HepG2 (cell line): Measurements from ENCODE around the gene CCDC97. TPM values are rescaled to one million over a fixed set of nuclear protein-coding genes. Genes with fewer than 3 reads are reported as not detected.

ENCODE experiments used
- BRD4 ChIP-seq: sonication (generic); formaldehyde crosslinking; IDR thresholded peaks from 2 replicates; pipeline ENCODE4 v1.4.0; 2020; ENCODE audit warnings: missing genetic modification reagents
- CCAR2 ChIP-seq: fragments of 200-400 bp; formaldehyde crosslinking; optimal IDR thresholded peaks from 2 replicates; pipeline ENCODE3; 2018; ENCODE audit warnings: low read depth, mild to moderate bottlenecking, low read length, moderate library complexity
- SIN3B ChIP-seq: fragments of 150-350 bp; IDR thresholded peaks from 2 replicates; pipeline ENCODE4 v1.6.1; 2014; ENCODE audit warnings: low read length
- TCF7L2 ChIP-seq: IDR thresholded peaks from 2 replicates; pipeline ENCODE4 v1.6.1; 2011; ENCODE audit warnings: mild to moderate bottlenecking, low read depth, low read length, moderate library complexity
- ZBTB1 ChIP-seq: sonication (generic); formaldehyde crosslinking; IDR thresholded peaks from 2 replicates; pipeline ENCODE4 v1.4.0; 2020; ENCODE audit warnings: missing genetic modification reagents, borderline replicate concordance
- ZBTB44 ChIP-seq: sonication (generic); formaldehyde crosslinking; IDR thresholded peaks from 2 replicates; pipeline ENCODE4 v1.4.0; 2020; ENCODE audit warnings: missing genetic modification reagents
- ZMAT5 ChIP-seq: sonication (generic); formaldehyde crosslinking; IDR thresholded peaks from 2 replicates; pipeline ENCODE4 v1.5.0; 2020; ENCODE audit warnings: mild to moderate bottlenecking, low read depth, missing genetic modification reagents, borderline replicate concordance
- ZNF207 ChIP-seq: fragments of 450-650 bp; IDR thresholded peaks from 2 replicates; pipeline ENCODE4 v1.6.1; 2016; ENCODE audit warnings: antibody characterized with exemption, borderline replicate concordance
- ZNF253 ChIP-seq: sonication (generic); formaldehyde crosslinking; IDR thresholded peaks from 2 replicates; pipeline ENCODE4 v1.8.0; 2022; ENCODE audit warnings: mild to moderate bottlenecking, missing genetic modification reagents, borderline replicate concordance
- ZNF30 ChIP-seq: sonication (generic); formaldehyde crosslinking; IDR thresholded peaks from 2 replicates; pipeline ENCODE4 v1.5.0; 2020; ENCODE audit warnings: mild to moderate bottlenecking, missing genetic modification reagents
- polyA plus RNA-seq, 8 experiments: library from polyadenylated mRNA; depleted of rRNA in 3 of 8; stranded (reverse) in 7 of 8; unstranded in 1 of 8; fragments of >200 nt; fragmentation: Illumina TruSeq in 4 of 8; extraction: Trizol in 4 of 8; gene quantifications; 2 replicates each; pipeline versions ENCODE4 v1.2.1 to v1.2.3, GENCODE V29; 2011 to 2016; ENCODE audit warnings: low read depth in 4 of 8, missing spikeins in 1 of 8, mixed read lengths in 1 of 8; ENCODE audit not compliant: insufficient read depth in 1 of 8
- total RNA-seq, 5 experiments: library from RNA; depleted of rRNA; stranded (reverse); fragments of >200 nt; fragmentation: Illumina TruSeq; extraction: Trizol; gene quantifications; 2 replicates each; pipeline ENCODE4 v1.2.3, GENCODE V29; 2016; ENCODE audit warnings: low read depth in 1 of 5
- TF ChIP-seq, protein P1 (sequence below): sonication (generic); formaldehyde crosslinking; IDR thresholded peaks from 2 replicates; pipeline ENCODE4 v1.4.0; 2020; ENCODE audit warnings: missing genetic modification reagents, mild to moderate bottlenecking, borderline replicate concordance
- TF ChIP-seq, protein P2 (sequence below): sonication (generic); IDR thresholded peaks from 2 replicates; pipeline ENCODE4 v1.6.1; 2016; ENCODE audit warnings: low read depth, borderline replicate concordance
- TF ChIP-seq, protein P3 (sequence below): sonication (generic); formaldehyde crosslinking; IDR thresholded peaks from 2 replicates; pipeline ENCODE4 v1.4.0; 2020; ENCODE audit warnings: missing genetic modification reagents, low read depth, mild to moderate bottlenecking, borderline replicate concordance
- TF ChIP-seq, protein P4 (sequence below): IDR thresholded peaks from 2 replicates; pipeline ENCODE4 v1.6.1; 2016; ENCODE audit warnings: low read depth, control low read depth
- TF ChIP-seq, protein P5 (sequence below): sonication (generic); formaldehyde crosslinking; IDR thresholded peaks from 2 replicates; pipeline ENCODE4 v1.4.0; 2020; ENCODE audit warnings: mild to moderate bottlenecking, missing genetic modification reagents, borderline replicate concordance
- TF ChIP-seq, protein P6 (sequence below): sonication (generic); formaldehyde crosslinking; IDR thresholded peaks from 2 replicates; pipeline ENCODE4 v1.5.0; 2020; ENCODE audit warnings: missing genetic modification reagents, mild to moderate bottlenecking, borderline replicate concordance

CCDC97 gene
- total and polyA plus RNA-seq, 2 of the 13 experiments (the other 11 are each of a cell fraction or from before 2014, with no cell fraction given): 6.2 to 7.3 TPM

DNA sequence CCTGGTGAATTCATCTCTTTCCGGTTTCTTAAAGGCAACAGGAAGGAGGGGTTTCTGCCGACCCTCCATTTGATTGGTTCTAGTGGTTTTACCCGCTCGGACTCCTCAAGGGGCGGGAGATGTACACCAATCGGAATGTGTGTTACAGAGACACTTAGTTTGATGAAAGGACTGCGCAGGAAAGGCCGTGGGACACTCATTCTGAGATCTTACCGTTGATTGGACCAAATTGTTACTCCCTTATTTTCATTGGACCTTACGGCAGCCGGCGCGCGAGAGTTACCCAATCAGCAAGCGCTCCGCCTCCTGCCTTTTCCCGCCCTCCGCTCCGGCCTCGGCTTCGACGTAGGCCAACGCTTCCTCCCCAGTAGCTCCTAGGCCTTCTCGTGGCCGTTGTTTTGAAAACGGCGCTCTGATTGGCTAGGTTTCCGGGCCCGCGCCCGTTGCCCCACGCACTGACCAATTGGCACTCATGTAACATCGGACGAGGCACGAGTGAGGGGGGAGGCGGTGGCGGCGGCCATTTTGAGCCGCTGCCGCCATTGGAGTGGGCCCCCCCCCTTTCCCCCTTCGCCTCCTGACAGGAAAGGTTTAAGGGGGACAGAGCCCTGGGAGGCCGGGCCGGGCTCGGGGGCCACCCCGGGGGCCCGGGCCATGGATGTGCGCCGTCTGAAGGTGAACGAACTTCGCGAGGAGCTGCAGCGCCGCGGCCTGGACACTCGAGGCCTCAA, 46.0 kb upstream of the CCDC97 start, which contains the start of gene HNRNPUL1 (continued):
- TF ChIP-seq, protein P1, sequence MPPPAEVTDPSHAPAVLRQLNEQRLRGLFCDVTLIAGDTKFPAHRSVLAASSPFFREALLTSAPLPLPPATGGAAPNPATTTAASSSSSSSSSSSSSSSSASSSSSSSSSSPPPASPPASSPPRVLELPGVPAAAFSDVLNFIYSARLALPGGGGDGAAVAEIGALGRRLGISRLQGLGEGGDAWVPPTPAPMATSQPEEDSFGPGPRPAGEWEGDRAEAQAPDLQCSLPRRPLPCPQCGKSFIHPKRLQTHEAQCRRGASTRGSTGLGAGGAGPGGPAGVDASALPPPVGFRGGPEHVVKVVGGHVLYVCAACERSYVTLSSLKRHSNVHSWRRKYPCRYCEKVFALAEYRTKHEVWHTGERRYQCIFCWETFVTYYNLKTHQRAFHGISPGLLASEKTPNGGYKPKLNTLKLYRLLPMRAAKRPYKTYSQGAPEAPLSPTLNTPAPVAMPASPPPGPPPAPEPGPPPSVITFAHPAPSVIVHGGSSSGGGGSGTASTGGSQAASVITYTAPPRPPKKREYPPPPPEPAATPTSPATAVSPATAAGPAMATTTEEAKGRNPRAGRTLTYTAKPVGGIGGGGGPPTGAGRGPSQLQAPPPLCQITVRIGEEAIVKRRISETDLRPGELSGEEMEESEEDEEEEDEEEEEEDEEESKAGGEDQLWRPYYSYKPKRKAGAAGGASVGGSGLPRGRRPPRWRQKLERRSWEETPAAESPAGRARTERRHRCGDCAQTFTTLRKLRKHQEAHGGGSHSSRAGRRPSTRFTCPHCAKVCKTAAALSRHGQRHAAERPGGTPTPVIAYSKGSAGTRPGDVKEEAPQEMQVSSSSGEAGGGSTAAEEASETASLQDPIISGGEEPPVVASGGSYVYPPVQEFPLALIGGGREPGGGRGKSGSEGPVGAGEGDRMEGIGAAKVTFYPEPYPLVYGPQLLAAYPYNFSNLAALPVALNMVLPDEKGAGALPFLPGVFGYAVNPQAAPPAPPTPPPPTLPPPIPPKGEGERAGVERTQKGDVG (CRISPR knock-in tag): no peak
- no peak; the same call in 1 of the 2 replicates for TF ChIP-seq ZNF30 (CRISPR knock-in tag)
- peak; percentile 48; the same call in 1 of the 2 replicates for TF ChIP-seq ZNF253 (CRISPR knock-in tag)
- TF ChIP-seq BRD4 (CRISPR knock-in tag): peak; percentile 96
- TF ChIP-seq, protein P2, sequence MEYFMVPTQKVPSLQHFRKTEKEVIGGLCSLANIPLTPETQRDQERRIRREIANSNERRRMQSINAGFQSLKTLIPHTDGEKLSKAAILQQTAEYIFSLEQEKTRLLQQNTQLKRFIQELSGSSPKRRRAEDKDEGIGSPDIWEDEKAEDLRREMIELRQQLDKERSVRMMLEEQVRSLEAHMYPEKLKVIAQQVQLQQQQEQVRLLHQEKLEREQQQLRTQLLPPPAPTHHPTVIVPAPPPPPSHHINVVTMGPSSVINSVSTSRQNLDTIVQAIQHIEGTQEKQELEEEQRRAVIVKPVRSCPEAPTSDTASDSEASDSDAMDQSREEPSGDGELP: peak; percentile 28; the same call in 1 of the 2 replicates
- no peak for TF ChIP-seq SIN3B
- no peak for TF ChIP-seq CCAR2
- TF ChIP-seq, protein P3, sequence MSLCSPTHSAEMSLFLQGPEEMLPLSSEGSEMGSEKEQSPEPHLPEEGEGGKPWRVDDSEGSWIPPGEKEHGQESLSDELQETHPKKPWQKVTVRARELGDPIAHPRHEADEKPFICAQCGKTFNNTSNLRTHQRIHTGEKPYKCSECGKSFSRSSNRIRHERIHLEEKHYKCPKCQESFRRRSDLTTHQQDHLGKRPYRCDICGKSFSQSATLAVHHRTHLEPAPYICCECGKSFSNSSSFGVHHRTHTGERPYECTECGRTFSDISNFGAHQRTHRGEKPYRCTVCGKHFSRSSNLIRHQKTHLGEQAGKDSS (CRISPR knock-in tag): no peak
- TF ChIP-seq ZMAT5 (CRISPR knock-in tag): no peak
- TF ChIP-seq TCF7L2: peak; percentile 49; the same call in 1 of the 2 replicates
- TF ChIP-seq ZBTB44 (CRISPR knock-in tag): no peak
- no peak for TF ChIP-seq ZNF207
- no peak for TF ChIP-seq ZBTB1 (CRISPR knock-in tag)
- TF ChIP-seq, protein P4, sequence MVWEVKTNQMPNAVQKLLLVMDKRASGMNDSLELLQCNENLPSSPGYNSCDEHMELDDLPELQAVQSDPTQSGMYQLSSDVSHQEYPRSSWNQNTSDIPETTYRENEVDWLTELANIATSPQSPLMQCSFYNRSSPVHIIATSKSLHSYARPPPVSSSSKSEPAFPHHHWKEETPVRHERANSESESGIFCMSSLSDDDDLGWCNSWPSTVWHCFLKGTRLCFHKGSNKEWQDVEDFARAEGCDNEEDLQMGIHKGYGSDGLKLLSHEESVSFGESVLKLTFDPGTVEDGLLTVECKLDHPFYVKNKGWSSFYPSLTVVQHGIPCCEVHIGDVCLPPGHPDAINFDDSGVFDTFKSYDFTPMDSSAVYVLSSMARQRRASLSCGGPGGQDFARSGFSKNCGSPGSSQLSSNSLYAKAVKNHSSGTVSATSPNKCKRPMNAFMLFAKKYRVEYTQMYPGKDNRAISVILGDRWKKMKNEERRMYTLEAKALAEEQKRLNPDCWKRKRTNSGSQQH (CRISPR knock-in tag): no peak
- TF ChIP-seq, protein P5, sequence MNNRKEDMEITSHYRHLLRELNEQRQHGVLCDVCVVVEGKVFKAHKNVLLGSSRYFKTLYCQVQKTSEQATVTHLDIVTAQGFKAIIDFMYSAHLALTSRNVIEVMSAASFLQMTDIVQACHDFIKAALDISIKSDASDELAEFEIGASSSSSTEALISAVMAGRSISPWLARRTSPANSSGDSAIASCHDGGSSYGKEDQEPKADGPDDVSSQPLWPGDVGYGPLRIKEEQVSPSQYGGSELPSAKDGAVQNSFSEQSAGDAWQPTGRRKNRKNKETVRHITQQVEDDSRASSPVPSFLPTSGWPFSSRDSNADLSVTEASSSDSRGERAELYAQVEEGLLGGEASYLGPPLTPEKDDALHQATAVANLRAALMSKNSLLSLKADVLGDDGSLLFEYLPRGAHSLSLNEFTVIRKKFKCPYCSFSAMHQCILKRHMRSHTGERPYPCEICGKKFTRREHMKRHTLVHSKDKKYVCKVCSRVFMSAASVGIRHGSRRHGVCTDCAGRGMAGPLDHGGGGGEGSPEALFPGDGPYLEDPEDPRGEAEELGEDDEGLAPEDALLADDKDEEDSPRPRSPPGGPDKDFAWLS (CRISPR knock-in tag): peak; percentile 95; the same call in 1 of the 2 replicates
- TF ChIP-seq, protein P6, sequence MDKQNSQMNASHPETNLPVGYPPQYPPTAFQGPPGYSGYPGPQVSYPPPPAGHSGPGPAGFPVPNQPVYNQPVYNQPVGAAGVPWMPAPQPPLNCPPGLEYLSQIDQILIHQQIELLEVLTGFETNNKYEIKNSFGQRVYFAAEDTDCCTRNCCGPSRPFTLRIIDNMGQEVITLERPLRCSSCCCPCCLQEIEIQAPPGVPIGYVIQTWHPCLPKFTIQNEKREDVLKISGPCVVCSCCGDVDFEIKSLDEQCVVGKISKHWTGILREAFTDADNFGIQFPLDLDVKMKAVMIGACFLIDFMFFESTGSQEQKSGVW (CRISPR knock-in tag): no peak
